Measurements from ENCODE around the gene GPHB5. TPM values are rescaled to one million over a fixed set of nuclear protein-coding genes. Genes with fewer than 3 reads are reported as not detected.

GPHB5 gene
- total and polyA plus RNA-seq, 4 donors, result not detected

GRCh38 chr14:63362389-63362819 is 43.7 kb upstream of the GPHB5 start:
- Histone ChIP-seq H3K27me3 (ENCODE audit: control insufficient read depth in 4 of 4, insufficient read depth in 4 of 4, low read length in 3 of 4) (no peaks in the 10 kb centered on the region), H3K9ac (ENCODE audit: low read depth in 1 of 2, low read length in 2 of 2) (no peak overlapping the region), H3K4me1 (ENCODE audit: control insufficient read depth in 4 of 4, insufficient read depth in 4 of 4, low read length in 3 of 4) (peaks cover 0 to 3% (median 0%) of the 10 kb centered on the region in 4 donors), H3K27ac (ENCODE audit: low read depth in 1 of 2, low read length in 2 of 2) (no peak overlapping the region), H3K4me3 (ENCODE audit: low read depth in 1 of 3, low read length in 3 of 3) (no peak overlapping the region), H3K36me3 (ENCODE audit: control insufficient read depth in 4 of 4, insufficient read depth in 3 of 4, low read depth in 1 of 4, low read length in 3 of 4) (no peaks in the 10 kb centered on the region), H3K9me3 (ENCODE audit: control insufficient read depth in 4 of 4, low read length in 3 of 4) (no peaks in the 10 kb centered on the region)
- no peak for TF ChIP-seq RXRA (IDR thresholded peaks at IDR 0.05)
- no peak for TF ChIP-seq EGR1 (IDR thresholded peaks at IDR 0.05; ENCODE audit: low read depth in 2 of 2)
- TF ChIP-seq FOXA1 (IDR thresholded peaks at IDR 0.05), result no peak
- TF ChIP-seq ZBTB33 (IDR thresholded peaks at IDR 0.05), result no peak
- TF ChIP-seq RAD21 (IDR thresholded peaks at IDR 0.05), result no peak
- TF ChIP-seq YY1 (IDR thresholded peaks at IDR 0.05), result no peak
- no peak for TF ChIP-seq TAF1 (conservative IDR thresholded peaks at IDR 0.05)
- TF ChIP-seq, protein P1, sequence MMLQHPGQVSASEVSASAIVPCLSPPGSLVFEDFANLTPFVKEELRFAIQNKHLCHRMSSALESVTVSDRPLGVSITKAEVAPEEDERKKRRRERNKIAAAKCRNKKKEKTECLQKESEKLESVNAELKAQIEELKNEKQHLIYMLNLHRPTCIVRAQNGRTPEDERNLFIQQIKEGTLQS (IDR thresholded peaks at IDR 0.05), result no peak
- TF ChIP-seq HNF4A (conservative IDR thresholded peaks at IDR 0.05), result no peak
- no peak for TF ChIP-seq HNF4G (IDR thresholded peaks at IDR 0.05)
- TF ChIP-seq MAX (IDR thresholded peaks at IDR 0.05), result no peak
- TF ChIP-seq, protein P2, sequence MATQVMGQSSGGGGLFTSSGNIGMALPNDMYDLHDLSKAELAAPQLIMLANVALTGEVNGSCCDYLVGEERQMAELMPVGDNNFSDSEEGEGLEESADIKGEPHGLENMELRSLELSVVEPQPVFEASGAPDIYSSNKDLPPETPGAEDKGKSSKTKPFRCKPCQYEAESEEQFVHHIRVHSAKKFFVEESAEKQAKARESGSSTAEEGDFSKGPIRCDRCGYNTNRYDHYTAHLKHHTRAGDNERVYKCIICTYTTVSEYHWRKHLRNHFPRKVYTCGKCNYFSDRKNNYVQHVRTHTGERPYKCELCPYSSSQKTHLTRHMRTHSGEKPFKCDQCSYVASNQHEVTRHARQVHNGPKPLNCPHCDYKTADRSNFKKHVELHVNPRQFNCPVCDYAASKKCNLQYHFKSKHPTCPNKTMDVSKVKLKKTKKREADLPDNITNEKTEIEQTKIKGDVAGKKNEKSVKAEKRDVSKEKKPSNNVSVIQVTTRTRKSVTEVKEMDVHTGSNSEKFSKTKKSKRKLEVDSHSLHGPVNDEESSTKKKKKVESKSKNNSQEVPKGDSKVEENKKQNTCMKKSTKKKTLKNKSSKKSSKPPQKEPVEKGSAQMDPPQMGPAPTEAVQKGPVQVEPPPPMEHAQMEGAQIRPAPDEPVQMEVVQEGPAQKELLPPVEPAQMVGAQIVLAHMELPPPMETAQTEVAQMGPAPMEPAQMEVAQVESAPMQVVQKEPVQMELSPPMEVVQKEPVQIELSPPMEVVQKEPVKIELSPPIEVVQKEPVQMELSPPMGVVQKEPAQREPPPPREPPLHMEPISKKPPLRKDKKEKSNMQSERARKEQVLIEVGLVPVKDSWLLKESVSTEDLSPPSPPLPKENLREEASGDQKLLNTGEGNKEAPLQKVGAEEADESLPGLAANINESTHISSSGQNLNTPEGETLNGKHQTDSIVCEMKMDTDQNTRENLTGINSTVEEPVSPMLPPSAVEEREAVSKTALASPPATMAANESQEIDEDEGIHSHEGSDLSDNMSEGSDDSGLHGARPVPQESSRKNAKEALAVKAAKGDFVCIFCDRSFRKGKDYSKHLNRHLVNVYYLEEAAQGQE (IDR thresholded peaks at IDR 0.05), result no peak
- no peak for TF ChIP-seq CTCF (IDR thresholded peaks at IDR 0.05; ENCODE audit: low read depth, low read length, missing input control)
- no peak for TF ChIP-seq FOXA2 (IDR thresholded peaks at IDR 0.05)
- no peak for TF ChIP-seq GABPA (IDR thresholded peaks at IDR 0.05 in 1 of 2, conservative IDR thresholded peaks at IDR 0.05 in 1 of 2)
- TF ChIP-seq SP1 (IDR thresholded peaks at IDR 0.05), result no peak
- no peak for TF ChIP-seq JUND (IDR thresholded peaks at IDR 0.05)
- no peak for TF ChIP-seq NR2F2 (IDR thresholded peaks at IDR 0.05)
- no peak for DNase-seq (ENCODE audit: low spot score)
- 52% methylated on average over 8 of the region's 8 CpGs for WGBS
